Thyroid gland (tissue), 4 donors: Measurements from ENCODE around the gene PHPT1.

ENCODE experiments used
- CTCF ChIP-seq, 6 experiments: fragments of 200-600 bp in 3 of 6; fragments of 450-650 bp in 3 of 6; sonication (generic) in 3 of 6; IDR thresholded peaks; one replicate each; pipeline ENCODE4 v1.5.1; 2016 to 2019; ENCODE audit warnings: antibody characterized with exemption in 6 of 6, mild to moderate bottlenecking in 2 of 6, inconsistent platforms in 1 of 6, moderate library complexity in 1 of 6
- POLR2A ChIP-seq, 2 donors: fragments of 450-650 bp; IDR thresholded peaks; one replicate each; pipeline ENCODE4 v1.6.1; 2017; ENCODE audit warnings: antibody characterized with exemption in 2 of 2, mild to moderate bottlenecking in 2 of 2, moderate library complexity in 1 of 2

GRCh38 chr9:136808075-136808805, 41.0 kb upstream of the PHPT1 start:
- TF ChIP-seq POLR2A (IDR thresholded peaks at IDR 0.05), result no peak
- no peak for TF ChIP-seq CTCF (IDR thresholded peaks at IDR 0.05)
